ENCODE results near the gene FILIP1.

- TF ChIP-seq ZNF274 (IDR thresholded peaks at IDR 0.05; ENCODE audit: low read depth, low read length) (no peak), YY1 (IDR thresholded peaks at IDR 0.05; ENCODE audit: insufficient read depth, insufficient read length) (no peak)
These were observed 230.7 kb downstream of the FILIP1 start for GRCh38 chr6:75262716-75263400.
